HG02870 (cell line): Measurements from ENCODE around the gene ANKRD40.
"Not testable (repeated sequence)": the region's sequence is repeated elsewhere in the genome, so short reads cannot be mapped to it uniquely, and the experiment has no call there.

Source experiments
- ATAC-seq: cut with Tn5 transposase; IDR thresholded peaks from one replicate; pipeline ENCODE4 v1.9.1; 2021; ENCODE audit warnings: mild to moderate bottlenecking, moderate library complexity; ENCODE audit not compliant: unreplicated experiment

Gene ANKRD40

DNA sequence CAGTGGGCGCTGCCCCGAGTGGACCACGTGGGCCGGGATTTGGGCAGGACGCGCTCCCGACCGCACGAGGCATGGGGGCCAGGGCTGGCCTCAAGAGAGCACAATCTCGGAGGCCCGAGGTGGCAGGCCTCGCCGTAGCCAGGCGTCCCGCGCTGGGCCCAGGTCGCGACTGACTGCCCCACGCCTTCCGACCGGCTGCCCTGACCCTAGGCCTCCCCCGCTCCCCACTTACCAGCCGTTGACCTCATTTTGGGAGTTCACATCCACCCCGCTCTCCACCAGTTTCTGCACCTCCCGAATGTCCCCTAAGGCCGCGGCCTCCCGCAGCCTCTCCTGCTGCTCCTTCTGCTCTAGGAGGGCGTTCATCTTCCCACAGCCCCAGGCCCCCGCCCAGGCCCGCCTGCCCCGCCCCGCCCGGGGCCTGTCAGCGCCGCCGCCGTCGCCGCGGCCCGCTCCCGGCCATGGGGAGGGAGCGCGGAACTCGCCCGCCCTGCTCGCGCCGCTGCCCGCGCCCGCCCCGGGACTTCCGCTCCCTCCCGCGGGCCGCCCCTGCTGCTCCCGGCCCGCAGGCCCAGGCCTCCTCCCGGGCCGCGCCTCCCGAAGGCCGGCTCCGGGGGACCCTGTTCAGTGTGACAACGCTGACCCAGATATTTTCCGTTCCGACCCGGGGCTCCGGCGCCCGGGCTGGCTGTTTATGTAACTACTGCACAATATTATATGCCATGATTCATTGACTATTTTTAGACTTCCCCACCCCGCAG lies at the start of gene ANKRD40:
TSS of gene ANKRD40 (minus strand) at position 626 of the 761 bp plus-strand sequence. CDS start at position 366, 260 bp downstream.
- ATAC-seq: peak; percentile 71

GRCh38 chr17:50754521-50754920 lies 46.8 kb upstream of the ANKRD40 start:
- ATAC-seq: no peak

- no peak for ATAC-seq
These were observed 41.5 kb upstream of the ANKRD40 start for GRCh38 chr17:50749245-50749644.

- ATAC-seq: no peak
These were observed 37.9 kb upstream of the ANKRD40 start for GRCh38 chr17:50745631-50746030.

DNA sequence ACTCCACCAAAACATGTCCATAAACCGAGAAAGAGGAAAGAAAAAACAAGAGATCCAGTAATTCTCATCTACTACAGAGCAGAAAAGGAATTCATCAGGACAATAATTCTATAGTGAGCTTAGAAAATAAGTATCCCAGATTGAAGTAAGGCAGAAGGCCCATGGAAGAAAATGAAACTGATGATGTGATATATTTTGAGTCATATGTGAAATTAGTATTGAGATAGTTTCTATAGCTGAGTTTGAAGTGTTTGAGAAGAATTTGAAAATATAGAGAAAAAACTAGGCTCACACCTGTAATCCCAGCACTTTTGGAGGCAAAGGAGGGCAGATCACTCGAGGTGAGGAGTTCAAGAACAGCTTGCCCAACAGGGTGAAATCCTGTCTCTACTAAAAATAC lies 31.4 kb upstream of the ANKRD40 start:
- ATAC-seq: no peak

- ATAC-seq: peak; percentile 63
These were observed 29.5 kb upstream of the ANKRD40 start for GRCh38 chr17:50737118-50737698.

- ATAC-seq: no peak
These were observed 27.6 kb upstream of the ANKRD40 start for GRCh38 chr17:50735287-50735686.

DNA sequence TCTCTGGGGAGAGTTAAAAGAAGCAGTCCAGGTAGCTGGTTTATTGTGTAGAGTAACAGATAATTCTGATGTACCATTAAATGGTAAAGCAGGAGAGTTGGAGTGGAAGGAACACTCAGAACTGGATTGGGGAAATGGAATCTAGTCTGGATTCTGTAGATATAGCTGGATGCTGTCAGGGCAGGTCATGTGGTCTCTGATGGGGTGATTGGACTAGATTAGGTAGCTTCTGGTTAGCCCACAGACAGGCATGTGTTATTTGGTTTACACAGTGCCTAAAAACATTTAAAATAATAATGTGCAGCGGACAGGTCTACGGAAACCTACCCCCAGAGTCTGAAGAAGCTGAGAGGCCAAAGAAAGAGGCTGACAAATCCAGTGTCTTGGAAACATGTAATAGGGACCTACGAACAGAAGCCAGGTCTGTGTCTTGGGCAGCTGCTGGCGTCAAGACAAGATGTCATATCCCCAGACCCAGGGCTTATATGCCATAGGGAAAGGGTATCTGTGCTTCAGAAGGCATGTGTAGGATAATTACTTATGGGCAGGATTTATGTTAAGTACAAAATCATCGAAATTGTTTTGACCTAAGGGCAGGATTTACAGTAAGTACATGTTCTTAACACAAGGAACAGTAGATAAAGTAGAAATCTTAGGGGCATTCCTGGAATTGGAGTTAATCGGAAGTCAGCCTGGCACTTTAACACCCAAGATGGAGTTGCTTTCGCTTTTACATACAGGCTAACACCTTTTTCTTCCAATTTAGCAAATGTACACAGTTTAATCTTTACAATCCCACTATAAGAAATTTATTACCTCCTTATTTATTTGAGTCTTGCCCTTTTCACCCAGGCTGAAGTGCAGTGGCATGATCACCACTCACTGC lies 24.1 kb upstream of the ANKRD40 start:
- no peak for ATAC-seq

DNA sequence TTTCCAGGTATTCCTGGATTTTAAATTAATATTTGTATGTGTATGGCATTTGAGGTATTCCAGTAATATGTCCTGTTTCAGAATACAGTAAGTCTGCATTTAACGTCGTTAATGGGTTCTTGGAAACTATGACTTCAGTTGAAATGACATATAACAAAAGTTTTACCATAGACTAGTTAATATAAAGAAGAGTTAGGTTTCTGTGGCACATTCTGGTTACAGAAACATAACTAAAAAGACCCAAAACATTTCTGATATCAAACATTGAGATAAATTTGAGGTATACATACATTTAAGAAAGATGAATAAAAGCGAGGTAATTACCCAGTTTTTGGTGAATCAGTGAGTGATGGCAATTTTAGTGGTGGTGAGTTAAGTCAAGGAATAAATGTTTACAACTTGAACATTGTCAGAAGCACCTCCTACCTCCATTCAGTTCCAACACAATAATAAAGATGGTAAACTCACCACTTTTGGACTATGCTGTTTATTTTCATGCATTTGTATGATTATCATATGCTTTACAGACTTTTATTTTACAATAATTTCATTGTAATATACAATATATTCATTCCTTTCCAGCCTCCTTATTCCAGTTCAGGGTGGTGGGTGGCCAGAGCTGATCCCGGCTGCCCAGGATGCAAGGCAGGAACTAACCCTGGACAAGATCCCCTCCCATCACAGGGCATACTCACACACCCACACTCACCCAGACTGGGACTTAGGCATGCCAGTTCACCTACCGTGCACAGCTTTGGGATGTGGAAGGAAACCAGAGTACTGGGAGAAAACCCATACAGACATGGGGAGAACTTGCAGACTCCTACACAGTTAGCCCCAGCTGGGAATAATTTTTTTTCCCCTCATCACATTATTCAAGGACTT lies 21.4 kb upstream of the ANKRD40 start:
- no peak for ATAC-seq

- ATAC-seq: no peak
These were observed 20.4 kb upstream of the ANKRD40 start for GRCh38 chr17:50728112-50728429.

GRCh38 chr17:50725769-50726655 lies 18.3 kb upstream of the ANKRD40 start:
- ATAC-seq: no peak

DNA sequence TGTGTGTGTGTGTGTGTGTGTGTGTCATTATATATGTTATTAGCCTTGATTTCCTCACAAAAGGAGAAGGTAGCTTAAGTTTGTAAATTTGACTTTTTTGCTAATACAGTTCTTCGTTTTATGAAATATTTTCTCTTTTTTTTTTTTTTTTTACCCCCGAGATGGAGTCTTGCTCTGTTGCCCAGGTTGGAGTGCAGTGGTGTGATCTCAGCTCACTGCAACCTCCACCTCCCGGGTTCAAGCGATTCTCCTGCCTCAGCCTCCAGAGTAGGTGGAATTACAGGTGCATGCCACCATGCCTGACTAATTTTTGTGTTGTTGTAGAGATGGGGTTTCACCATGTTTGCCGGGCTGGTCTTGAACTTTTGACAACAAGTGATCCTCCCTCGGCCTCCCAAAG lies 16.9 kb upstream of the ANKRD40 start:
- ATAC-seq: not testable (repeated sequence)

GRCh38 chr17:50722746-50723145 lies 15.0 kb upstream of the ANKRD40 start:
- ATAC-seq: no peak

GRCh38 chr17:50721194-50722010 lies 13.7 kb upstream of the ANKRD40 start:
- ATAC-seq: no peak

DNA sequence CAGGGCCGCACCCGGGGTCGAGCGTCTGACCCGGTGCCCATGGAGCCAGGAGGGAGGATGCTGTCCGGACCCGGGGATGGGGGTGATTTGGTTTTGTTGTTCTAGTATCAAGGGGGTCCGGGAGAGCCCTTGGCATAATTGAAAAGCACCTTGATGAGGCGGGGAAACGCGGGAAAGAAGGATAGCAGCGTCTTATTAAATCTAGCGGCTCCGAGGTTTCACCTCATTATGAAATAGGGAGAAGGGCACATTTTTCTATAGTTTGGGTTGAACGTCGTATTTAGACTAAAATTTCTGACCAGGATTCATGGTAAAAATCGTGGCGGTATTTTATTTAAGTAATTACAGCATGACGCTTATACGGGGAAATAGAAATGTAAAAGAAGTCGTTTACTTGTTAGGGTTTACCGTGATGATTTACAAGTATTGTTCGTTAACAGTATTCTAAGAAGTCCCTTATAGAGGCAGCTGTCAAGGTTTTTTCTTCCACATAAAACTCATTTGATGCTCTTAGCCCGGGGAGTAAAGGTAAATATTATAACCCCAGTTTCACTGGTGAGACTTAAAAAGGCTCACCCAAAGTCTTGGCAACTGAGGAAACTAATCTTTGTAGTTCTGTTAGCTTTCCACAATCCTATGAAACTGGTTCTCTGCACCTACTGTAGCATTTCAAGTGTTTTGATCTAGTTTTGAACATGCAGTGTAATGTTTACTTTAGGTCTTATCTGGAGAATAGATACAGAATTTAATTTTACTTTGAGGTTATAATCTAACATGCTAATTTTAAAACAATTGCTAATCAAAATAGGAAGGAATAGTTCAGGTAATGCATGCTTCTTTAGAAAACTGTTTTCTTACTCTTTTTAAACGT lies 12.4 kb upstream of the ANKRD40 start:
- no peak for ATAC-seq

DNA sequence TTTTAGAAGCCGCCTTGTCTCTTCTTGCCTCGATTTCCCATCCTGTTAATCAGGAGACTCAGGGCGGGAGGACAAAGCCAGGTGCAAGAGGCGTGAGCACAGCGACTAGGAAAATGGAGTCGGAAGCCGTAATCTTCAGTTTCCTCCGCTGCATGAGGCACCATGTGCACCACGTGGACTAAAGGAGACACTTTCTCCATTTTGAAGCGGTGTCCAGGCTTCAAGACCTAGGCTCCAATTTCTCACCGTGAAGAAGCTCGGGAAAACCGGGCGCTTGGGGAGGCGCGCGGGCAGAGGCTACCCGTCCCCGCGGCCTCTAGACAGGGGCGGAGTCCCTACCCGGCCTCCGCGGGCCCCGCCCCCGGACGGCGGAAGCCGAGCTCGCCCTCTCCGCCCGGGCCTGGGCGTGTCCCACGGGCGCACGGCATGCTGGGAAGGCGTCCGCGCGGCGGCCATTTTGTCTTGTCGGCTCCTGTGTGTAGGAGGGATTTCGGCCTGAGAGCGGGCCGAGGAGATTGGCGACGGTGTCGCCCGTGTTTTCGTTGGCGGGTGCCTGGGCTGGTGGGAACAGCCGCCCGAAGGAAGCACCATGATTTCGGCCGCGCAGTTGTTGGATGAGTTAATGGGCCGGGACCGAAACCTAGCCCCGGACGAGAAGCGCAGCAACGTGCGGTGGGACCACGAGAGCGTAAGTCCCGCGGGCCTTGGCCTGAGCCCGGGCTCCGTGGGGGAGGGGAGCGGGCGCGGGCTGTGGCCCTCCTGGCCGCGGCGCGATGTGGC lies 11.6 kb upstream of the ANKRD40 start, which contains the start of gene LUC7L3:
TSS of gene LUC7L3 (plus strand) at position 460 of the 780 bp plus-strand sequence. CDS start at position 590, 130 bp downstream.
- ATAC-seq: peak; percentile 85

DNA sequence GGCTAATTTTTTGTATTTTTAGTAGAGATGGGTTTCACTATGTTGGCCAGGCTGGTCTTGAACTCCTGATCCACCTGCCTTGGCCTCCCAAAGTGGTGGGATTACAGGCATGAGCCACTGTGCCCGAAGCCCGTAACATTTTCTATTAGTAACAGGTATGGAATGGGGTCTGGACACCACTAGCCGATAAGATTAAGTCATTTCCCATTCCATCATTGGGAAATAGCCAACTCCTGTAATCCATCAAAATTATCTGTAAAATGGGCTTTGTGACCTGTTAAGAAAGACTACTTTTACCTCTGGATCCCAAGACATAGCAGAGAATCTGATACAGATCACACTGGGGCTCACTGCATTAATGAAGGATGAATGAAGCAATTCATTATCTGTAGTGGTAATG lies 7.8 kb upstream of the ANKRD40 start:
- ATAC-seq: no peak
